ENCODE results near the gene RTP5.
"Not testable (repeated sequence)": the region's sequence is repeated elsewhere in the genome, so short reads cannot be mapped to it uniquely, and the experiment has no call there.

Gene RTP5

GRCh38 chr2:241869087-241869961 lies at the start of gene RTP5:
Gene RTP5 (plus strand): TSS chr2:241869729. CDS start chr2:241869757, 28 bp downstream.
- DNase-seq: no peak

GRCh38 chr2:241819947-241820624 lies 49.4 kb upstream of the RTP5 start:
- DNase-seq: not testable (repeated sequence)

GRCh38 chr2:241820625-241821384 lies 48.7 kb upstream of the RTP5 start:
- DNase-seq: no peak

DNA sequence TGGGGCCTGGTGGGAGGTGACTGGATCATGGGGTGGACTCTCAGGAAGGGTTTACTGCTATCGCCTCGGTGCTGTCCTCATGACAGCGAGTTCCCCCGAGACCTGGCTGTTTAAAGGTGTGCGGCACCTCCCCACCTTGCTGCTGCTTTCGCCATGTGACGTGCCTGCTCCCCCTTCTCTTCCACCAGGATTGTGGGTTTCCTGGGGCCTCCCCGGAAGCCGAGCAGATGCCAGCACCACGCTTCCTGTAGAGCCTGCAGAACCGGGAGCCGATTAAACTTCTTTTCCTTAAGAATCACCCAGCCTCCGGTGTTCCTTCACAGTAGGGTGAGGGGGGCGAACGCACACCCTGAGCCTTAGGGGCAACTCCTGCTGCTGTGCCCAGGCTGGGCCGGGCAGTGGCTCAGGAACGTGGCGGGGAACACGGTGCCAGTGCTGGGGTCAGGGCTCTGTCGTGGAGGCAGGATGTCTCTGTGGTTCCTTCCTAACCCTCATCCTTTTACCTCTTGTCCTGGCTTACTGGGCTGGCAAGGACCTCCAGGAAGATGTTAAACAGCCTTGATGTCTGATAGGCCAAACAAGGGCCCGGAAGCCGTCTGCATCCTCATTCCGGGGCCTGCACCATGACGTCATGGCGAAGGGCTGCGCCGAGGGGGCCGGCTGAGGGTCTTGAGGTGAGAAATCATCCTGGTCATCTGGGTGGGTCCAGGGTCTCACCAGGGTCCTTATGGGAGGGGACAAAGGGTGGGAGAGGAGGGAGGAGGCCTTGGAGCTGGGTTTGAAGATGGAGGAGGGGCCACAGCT lies 47.9 kb upstream of the RTP5 start:
- no peak for DNase-seq

GRCh38 chr2:241822264-241822623 lies 47.3 kb upstream of the RTP5 start:
- DNase-seq: no peak

GRCh38 chr2:241823531-241824437 lies 45.7 kb upstream of the RTP5 start:
- not testable (repeated sequence) for DNase-seq

DNA sequence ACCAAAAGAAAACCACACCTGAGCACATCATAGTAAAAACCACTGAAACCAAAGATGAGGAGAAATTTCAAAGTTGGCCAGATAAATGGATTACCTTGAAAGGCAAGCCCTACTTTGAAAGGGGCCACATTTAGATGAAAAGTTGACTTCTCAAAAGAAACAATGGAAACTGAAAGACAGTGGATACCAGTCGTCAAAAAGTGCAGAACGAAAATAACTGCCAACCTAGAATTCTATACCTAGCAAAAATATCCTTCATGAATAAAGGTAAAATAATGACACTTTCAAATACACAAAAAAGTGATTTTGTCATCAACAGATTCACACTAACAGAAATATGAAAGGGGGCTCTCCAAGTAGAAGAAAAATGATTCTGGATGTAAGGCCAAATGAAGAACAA lies 42.1 kb upstream of the RTP5 start:
- DNase-seq: no peak

- DNase-seq: no peak
Measured at GRCh38 chr2:241833101-241833663, 36.3 kb upstream of the RTP5 start.

GRCh38 chr2:241833756-241834526 lies 35.6 kb upstream of the RTP5 start:
- not testable (repeated sequence) for DNase-seq

DNA sequence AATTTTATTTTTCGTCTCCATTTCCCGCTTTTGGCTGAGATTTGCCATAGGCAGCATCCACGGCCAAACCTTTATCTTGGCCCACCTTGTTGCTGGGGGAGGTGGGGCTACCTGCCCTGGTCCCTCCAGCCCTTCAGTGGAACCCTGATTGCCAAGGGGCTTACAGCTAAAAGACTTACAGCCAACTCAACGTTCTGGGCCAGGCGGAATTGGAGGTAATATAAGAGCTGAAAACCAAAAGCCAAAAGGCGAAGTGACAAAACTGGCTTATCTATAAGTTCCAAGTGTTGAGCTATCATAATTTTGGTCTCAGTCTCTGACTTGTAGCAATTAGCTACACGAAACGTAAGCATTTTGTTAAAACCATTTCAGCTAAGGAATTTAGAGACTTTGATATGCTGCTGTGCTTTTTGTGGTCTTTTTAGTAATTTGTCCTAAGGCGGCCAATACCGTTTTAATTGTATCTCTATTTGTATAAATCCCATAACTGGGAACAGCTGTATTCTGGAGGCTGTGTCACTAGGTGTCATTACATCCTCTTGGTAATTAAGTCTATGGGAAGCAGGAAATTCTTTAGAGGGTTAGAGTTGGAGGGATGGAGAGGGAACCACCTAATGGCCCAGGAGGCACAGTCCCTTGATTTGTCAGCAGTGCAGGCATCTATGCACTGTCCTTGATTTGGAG lies 34.9 kb upstream of the RTP5 start:
- DNase-seq: no peak

GRCh38 chr2:241835611-241836010 lies 33.9 kb upstream of the RTP5 start:
- no peak for DNase-seq

- no peak for DNase-seq
Measured at GRCh38 chr2:241836292-241836691, 33.2 kb upstream of the RTP5 start.

- no peak for DNase-seq
Measured at GRCh38 chr2:241837197-241837965, 32.1 kb upstream of the RTP5 start.

GRCh38 chr2:241841181-241842066 lies 28.1 kb upstream of the RTP5 start:
- no peak for DNase-seq

DNA sequence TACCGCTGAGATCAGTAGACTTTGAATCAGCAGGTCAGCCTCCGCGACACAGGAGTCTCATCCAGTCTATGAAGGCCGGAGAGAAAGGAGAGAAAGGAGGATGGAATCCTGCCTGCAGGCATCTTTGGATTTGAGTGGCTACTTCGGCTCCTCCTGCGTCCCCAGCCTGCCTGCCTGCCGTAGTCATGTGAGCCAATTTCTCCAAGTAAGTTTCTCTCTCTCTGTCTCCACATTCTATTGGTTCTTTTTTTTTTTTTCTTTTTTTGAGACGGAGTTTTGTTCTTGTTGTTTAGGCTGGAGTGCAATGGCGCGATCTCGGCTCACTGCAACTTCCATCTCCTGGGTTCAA lies 27.5 kb upstream of the RTP5 start:
- DNase-seq: no peak

- DNase-seq: no peak
Measured at GRCh38 chr2:241842620-241843211, 26.8 kb upstream of the RTP5 start.

DNA sequence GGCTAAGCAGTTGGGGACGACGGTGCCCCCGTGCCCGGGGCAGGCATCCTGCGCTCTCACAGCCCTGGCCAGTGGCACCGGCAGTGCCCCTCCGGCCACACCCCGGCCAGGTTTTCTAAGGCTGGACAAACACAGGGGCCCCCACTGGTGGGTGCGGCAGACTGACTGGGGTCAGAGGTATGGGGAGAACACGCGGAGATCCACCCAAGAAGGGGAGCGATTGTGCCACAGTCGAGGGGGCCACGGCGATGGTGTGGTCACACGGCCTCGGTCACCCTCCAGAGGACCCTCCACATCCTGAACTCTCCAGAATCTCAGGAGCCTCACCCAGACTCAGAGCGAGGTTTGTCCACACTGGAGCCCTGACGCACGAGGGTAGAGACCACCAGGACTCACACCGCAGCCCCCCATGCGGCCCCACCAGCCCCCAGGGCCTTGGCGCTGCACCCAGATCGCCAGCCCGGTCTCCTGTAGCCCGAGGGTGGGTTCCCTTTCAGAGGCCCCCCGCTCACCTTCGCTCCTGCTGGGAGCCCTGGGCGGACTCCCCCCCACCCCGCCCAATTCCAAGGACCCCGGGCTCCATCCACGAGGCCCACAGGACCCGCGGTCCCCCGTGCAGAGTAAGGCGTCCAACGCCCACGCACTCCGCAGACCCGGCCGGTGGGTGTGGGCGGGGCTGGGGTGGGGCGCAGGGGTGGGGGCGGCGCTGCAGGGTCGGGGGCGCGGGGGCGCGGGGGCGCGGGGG lies 26.0 kb upstream of the RTP5 start:
- no peak for DNase-seq

Data from kidney glomerular epithelial cell (primary cell).